Measurements from ENCODE around the gene CCL13.

CCL13 gene

GRCh38 chr17:34366529-34367107 is 10.3 kb downstream of the CCL13 start:
- TF ChIP-seq CTCF (IDR thresholded peaks at IDR 0.05; ENCODE audit: low read depth, low read length, missing control alignments), result no peak
- no peak overlapping the region for H3K4me3 ChIP-seq (ENCODE audit: low read depth, low read length)
- DNase-seq (ENCODE audit: low read depth), result no peak

- no peak for TF ChIP-seq CTCF (IDR thresholded peaks at IDR 0.05; ENCODE audit: low read depth, low read length, missing control alignments)
- no peak overlapping the region for H3K4me3 ChIP-seq (ENCODE audit: low read depth, low read length)
- no peak for DNase-seq (ENCODE audit: low read depth)
Measured at GRCh38 chr17:34367486-34368195, 11.4 kb downstream of the CCL13 start.

GRCh38 chr17:34368196-34368945 is 12.1 kb downstream of the CCL13 start:
- H3K4me3 ChIP-seq (ENCODE audit: low read depth, low read length), result no peak overlapping the region
- TF ChIP-seq CTCF (IDR thresholded peaks at IDR 0.05; ENCODE audit: low read depth, low read length, missing control alignments), result no peak
- no peak for DNase-seq (ENCODE audit: low read depth)

GRCh38 chr17:34368946-34369500 is 12.7 kb downstream of the CCL13 start:
- no peak for TF ChIP-seq CTCF (IDR thresholded peaks at IDR 0.05; ENCODE audit: low read depth, low read length, missing control alignments)
- H3K4me3 ChIP-seq (ENCODE audit: low read depth, low read length), result no peak overlapping the region
- DNase-seq (ENCODE audit: low read depth), result no peak

GRCh38 chr17:34369571-34369970 is 13.3 kb downstream of the CCL13 start:
- TF ChIP-seq CTCF (IDR thresholded peaks at IDR 0.05; ENCODE audit: low read depth, low read length, missing control alignments), result no peak
- no peak overlapping the region for H3K4me3 ChIP-seq (ENCODE audit: low read depth, low read length)
- no peak for DNase-seq (ENCODE audit: low read depth)

- no peak for TF ChIP-seq CTCF (IDR thresholded peaks at IDR 0.05; ENCODE audit: low read depth, low read length, missing control alignments)
- DNase-seq (ENCODE audit: low read depth), result no peak
- no peak overlapping the region for H3K4me3 ChIP-seq (ENCODE audit: low read depth, low read length)
Measured at GRCh38 chr17:34370376-34370996, 14.2 kb downstream of the CCL13 start.

Data from GM12864 (cell line).